ENCODE results near the gene FYB1.

Gene FYB1

DNA sequence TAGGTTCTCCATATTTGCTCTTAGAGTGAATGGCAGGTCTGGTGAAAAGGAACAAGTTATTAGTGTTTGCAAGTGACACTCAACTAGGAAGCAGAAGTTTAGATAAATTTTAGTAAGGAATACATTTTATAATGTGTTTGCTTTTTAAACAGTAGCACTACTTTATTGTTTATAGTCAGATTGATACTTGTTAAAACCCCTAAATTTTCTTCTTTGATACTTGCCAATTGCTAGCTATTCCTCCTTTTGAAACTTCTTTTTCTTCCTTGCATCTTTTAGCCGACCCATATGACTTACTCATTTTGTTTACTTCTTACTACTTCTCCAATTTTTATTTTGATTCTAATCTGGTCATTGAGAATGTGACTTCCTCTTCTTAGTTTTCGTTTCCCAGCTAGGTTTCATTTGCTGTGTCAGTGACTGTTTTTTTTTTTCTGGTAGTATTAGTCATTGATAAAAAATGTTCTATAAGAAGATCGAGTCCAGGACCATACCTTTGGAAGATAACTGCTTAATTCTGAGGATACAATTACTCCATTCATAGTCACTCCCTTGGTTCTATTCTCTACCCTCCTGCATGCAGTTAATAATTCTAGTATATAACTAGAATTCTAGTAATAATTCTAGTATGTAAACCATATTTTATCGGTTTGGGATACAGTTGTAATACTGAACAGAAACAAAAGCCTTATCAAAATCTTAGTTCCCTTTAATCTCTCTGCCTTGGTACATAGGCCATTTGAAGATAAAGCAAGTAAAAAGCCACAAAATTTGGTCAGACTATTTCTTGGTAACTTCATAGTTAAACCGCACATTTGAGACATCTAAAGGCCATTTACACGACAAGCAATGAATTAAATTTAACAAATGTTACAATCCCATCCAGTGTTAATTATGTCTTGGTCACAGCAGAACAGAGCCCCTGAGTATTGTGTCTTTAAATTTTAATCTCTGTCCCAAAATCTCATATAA is 142.3 kb downstream of the FYB1 start:
- no peak for DNase-seq

DNA sequence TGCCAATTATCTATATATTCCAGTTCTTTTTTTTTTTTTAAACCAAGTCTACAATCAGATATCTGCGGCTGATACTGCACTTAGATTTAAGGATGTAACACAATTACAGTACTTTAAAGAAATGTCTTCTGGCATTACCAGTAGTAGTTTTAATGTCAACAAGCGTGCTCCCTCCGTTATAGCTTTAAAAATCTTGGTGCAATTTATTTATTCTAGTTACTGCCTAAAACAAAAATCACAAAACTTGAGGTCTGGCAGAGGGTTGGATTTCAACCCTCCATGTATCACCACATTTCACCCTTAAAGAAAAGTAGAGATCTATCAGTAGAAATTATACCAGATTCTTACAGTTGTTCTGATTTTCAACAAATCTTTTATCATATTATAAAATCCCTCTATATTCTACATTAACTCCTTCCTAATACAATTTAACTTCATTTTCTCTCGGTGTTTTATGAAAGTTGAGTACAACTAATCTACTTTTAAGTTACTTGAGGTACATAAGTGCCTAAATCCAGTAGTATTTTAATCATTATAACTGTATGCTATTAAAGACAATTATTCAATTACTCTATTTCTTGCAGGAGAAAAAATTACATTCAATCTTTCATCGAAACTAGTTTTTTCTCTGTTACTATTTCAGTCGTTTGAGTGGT is 143.1 kb downstream of the FYB1 start:
- no peak for DNase-seq

DNA sequence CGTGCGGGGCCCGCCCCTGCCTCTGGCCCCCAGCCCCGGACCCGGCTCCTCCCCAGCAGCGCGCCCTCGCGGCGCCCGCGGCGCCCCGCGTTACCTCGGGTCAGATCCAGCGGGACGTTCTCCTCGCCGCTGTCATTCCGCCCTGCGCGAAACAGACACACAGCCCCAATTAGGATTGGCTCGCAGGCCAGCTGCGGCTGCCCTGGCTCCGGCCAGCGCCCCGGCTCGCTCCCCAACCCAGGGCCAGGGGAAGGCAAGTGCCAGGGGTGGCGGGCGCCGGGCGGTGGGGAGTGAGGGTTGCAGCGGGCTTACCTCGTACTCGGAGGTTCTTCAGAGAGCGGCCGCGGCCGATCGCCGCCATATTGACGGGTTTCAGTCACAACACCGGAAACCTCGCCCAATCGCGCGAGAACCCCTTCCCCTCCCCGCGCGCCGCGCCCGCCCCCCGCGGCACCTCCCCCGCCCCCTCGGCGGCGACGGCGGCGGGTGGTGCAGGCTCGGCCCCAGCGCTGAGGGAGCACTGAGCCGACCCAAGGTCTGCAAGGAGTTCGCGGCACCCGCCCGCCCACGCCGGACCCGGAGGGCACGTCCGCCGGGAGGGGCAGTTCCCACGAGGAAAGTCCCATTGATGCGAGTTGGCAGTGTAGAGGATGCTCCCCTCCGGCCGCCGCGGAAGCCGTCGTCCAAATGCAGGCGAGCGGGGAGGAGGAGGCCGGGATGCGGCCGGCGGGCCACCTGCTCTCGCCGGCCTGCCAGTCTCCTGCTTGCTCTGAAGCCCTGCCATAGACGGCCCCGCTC is 145.1 kb downstream of the FYB1 start, which contains the start of gene RICTOR:
Gene RICTOR, minus strand, starts transcription at position 383 of the 798 bp plus-strand sequence. Its CDS starts 22 bp downstream, at position 361.
- DNase-seq = peak; percentile 89

DNA sequence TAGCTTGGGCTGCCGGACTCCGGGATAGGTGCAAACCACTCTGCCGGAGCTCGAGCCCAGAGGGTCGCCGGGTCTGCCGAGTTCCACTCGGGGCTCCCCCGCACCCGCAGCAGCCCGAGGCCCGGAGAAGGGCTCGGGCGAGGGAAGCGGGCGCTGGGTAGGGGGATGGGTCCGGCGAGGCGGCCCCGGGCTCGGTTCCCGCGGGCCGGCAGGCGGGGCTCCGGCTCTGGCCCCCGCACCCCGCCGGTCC is 145.7 kb downstream of the FYB1 start:
- no peak for DNase-seq

DNA sequence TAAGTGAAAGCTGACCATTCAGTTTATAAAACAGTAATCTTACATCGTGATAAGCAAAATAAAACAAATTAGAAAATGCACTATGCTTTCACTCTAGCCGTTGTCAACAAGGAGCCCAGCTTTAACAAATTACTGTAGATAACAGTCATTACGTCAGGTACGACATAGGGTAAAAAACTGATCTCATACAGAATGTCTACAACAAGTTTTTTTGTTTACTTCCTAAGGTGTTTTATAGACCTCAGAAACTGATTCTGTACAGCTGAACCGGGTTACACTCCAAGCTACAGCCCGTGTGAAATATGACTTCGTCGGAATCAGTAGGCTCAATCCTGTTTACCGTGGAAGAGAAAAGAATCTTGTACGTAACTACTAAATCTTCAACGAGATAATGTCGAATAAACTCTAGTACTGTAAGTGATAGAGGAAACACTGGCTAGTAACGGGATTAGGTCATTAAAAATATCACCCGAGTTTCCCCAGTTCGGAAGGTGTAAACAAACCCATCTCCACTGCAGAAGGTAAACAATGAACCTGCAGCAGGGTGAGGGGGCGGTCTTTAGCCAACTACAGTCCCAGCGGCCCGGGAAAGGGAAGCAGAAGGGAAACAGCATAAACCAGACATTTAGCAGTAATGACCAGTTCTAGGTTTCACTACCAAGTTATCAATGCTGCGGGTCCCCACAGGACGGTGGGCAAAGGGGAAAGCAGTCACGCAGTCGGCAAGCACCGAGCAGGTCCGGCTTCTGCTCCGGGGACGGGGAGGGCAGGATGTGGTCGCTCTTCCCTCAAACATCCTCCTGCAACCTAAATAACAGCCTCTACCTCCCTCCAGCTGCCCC is 146.2 kb downstream of the FYB1 start:
- DNase-seq = peak; percentile 19

DNA sequence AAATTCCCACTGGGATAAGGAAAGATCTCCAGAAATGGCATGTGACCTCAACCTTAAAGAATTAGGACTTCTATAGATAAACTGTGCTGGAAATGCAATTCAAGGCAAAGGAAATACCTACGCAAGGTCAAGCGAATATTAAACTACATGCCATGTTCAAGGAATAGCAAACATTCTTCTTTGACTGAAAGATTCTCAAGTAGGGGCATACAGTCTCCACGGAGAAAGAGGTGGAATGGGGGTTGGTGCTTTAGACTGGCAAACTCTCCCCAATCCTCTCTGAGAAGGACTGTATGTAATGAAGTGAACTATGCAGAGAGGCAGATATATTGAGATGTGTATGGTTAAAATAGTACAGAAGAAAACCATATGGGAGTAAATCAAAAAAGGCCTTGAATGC is 151.3 kb downstream of the FYB1 start:
- DNase-seq = no peak

DNA sequence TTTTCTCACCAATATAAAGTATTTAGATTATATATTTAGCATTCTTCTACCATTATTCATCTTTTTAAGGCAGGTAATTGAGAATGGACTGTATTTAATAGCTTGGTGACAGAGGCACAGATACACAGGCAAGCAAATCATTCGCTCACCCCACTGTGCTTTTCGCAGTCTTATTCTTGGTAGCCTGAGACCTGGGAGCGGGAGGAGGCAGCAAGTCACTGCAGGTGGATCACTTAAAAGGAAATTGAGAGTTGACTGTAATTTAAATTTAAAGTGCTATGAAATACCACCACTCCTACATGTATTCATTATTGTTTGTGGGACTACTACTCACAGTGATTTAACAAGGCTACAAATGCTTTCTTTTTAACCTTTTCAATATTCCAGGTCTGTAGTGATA is 154.9 kb downstream of the FYB1 start:
- no peak for DNase-seq

DNA sequence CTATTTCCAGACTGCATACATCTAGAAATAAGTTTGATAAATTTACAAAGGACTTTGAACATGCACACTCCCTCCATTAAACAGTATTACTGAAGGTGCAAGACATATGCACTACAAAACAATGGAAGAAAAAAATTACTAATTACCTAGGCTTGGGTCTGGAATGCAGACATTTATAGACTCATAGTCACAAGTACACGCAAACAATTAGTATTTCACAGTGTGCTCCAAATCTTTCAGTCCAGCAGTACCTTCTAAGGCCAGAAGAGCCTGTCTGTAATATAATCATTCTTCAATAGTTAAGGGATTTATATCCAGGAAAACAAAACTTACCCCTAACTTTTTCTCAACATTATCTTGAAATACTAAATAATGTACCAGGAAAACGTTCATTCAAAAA is 156.3 kb downstream of the FYB1 start:
- DNase-seq = no peak

DNA sequence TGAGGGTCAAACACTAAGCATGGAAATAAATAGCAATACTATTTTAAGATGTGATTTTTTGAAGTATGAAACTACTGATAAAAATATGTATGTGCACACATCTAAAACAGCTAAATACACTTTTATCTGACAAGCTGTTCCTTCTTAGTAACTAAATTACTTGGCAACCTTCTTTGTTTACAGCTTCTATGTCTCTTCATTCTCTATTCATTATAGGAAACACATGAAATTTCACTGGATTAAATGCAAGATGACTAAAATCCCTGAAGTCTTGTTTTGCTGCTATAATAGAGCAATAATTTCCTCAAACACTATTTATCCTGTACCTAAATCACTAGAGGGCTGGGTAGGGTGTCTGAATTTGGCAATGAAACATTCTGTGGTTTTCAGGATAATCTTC is 156.8 kb downstream of the FYB1 start:
- DNase-seq = no peak

DNA sequence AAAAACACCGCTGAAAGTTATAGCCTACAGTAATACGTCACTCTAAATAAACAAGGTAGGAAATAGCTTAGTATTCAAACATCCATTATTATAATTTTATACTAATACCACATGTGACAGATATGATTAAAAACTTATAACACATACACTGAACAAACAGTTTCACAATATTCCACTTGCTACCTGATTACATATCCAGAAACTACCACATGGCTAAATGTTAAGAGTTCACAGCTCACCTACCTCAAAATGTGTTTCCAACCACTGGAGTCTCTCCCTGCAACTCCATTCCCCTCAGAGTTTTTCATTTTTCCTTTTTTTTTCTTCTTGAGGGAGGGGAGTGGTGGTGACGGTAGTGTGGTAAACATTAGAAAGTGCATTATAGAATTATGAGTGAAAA is 157.3 kb downstream of the FYB1 start:
- DNase-seq = no peak

DNA sequence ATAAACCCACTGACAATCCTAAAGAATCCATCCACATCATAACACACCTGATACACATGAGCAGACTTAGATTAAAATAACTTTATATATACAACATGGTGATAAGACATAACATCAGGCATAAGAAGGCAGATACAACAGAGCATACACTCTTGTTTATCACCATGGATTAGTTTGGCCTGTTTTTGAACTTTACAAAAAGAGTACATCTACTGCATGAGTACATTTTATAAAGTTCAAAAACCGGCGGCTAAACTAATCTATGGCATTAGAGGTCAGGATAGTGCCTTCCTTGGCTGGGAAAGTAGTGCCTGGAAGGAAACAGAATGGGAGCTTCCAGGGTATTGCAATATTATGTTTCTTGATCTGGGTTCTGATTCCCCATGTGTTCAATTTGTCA is 160.3 kb downstream of the FYB1 start:
- no peak for DNase-seq

DNA sequence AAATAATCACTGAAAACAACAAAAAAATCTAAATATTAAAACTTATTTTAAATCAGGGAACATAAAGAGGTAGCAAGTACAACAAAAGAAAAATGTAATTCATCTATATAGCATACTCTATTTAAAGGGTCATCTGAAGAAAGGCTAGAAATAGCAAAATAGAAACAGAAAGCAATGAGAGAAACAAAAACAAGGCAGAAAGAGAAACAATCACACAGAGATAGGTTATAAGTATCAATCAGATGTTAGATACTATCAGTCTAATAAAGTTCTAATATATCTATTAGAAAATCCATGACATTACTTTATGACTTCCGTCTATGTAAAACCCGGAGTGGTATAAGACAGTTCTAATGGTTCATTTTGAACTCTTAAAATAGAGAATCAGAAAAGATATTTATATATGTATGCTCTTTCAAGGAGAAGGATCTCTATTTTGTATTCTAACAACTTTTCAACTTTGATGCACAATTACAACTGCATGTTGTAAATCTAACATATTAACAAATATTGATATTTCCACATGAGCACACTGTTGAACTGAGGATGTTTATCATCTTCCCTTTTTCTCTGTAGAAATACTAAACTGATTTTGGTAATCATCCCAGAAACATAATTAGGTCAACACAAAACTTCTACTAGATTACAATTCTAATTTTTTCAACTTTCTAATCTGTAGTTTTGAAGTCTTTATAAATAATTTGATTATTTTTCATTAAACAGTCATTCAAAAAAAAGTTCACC is 161.0 kb downstream of the FYB1 start:
- DNase-seq = no peak

DNA sequence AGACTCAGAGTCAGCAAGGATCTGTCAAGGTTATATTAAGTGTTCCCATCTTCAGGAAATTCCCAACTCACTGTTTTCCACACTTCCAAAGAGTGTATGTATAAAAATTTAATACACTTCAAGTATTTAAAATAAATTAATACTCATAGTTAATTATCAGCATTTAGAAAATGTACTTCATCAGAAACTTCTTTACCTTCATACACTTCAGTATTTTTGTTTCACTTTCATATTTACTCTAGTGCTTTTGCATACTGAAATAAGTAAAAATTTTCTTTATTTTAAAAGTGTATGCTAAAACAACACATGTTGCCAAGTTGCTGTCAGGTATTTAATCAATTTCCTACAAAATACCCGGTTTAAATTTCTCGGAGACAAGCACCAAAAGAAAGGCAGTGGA is 161.6 kb downstream of the FYB1 start:
- DNase-seq = no peak

DNA sequence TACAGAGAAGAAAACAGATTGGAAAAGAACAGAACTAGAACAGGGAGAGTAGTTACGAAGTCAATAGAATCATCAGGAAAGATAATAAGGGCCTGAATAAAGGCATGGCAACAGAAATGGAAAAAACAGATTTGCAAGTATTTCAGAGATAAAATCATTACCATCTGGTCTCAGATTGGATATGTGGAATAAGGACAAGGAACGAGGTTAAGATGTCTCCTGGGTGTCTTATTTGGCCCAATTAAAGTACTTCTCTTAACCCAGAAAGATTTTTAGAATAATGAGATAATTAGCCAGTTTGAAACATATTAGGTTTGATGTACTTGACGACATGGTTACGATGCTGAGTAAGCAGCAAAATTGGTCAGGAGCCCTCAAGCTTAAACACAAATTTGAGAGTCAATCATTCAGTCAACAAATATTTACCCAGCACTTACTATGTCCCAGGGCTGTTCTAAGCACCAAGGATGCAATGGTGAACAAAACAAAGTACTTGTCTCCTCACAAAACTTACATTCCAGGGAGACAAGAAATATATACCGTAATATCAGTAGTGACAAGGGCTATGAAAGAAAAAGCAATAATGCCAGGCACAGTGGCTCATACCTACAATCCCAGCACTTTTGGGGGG is 163.5 kb downstream of the FYB1 start:
- no peak for DNase-seq

Data from activated T-cell treated with anti-CD3 and anti-CD28 coated beads for 4 hours (primary cell).